Measurements from ENCODE around the gene GSDME.
"Not testable (repeated sequence)": the region's sequence is repeated elsewhere in the genome, so short reads cannot be mapped to it uniquely, and the experiment has no call there.

GSDME gene

DNA sequence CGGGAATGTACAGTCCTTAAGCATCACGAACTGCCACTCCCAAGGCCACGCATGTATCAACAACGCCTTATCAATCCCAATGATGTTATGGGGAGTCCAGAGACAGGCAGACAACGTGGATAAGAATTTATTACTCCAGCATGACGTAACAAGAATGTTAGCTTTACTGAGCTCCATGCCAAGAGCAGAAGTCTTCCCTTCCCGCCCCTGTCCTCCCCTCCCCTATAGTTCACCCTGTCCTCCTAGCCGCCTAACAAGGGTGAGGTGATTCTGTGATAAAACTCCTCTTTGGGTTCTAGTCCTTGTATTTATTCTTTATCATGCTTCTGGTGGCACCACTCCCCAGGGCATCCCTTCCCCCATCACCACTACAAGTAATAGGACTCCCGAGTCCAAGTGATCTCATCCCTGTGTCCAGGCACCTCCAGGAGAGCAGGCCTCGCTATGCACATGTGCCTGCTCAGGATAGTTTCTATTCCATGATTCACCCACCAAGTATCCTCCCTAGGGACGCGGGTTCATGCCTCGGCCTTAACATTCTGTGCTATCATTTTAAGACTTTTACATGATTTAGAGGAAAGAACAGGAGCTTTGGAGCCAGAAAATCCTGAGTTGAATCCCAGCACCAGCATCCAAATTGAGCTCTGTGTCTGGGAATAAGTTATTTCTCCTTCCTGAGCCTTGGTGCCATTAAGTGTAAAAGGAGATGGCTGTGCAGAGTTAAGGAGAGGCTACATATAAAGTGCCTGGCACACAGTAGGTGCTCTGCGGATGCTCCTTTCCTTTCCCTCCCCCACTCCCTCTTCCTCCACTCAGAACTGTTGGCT is 15.4 kb downstream of the GSDME start:
- no peak overlapping the region for H3K27ac ChIP-seq
- TF ChIP-seq, protein P1, sequence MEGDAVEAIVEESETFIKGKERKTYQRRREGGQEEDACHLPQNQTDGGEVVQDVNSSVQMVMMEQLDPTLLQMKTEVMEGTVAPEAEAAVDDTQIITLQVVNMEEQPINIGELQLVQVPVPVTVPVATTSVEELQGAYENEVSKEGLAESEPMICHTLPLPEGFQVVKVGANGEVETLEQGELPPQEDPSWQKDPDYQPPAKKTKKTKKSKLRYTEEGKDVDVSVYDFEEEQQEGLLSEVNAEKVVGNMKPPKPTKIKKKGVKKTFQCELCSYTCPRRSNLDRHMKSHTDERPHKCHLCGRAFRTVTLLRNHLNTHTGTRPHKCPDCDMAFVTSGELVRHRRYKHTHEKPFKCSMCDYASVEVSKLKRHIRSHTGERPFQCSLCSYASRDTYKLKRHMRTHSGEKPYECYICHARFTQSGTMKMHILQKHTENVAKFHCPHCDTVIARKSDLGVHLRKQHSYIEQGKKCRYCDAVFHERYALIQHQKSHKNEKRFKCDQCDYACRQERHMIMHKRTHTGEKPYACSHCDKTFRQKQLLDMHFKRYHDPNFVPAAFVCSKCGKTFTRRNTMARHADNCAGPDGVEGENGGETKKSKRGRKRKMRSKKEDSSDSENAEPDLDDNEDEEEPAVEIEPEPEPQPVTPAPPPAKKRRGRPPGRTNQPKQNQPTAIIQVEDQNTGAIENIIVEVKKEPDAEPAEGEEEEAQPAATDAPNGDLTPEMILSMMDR (IDR thresholded peaks at IDR 0.05) = no peak
- TF ChIP-seq ZFX (IDR thresholded peaks at IDR 0.05; ENCODE audit: borderline replicate concordance) = no peak

DNA sequence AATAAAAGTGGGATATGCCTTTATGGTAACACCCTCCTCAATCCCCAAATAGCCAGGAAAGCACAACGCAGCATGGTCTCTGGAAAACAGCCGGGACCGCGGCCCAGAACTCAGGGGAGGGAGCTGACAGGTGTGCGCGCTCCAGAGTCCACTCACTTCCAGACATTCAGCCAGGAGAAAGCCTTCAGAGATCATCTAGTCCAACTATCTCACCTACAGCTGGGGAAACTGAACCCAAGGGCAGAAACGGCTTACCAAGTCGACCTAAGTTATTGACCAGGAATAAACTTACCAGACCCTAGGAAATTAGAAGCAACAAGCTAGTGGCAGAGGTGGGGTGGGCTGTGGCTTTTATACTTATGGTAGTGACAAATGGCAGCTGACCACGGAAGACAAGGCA is 16.4 kb downstream of the GSDME start:
- no peak for TF ChIP-seq ZFX (IDR thresholded peaks at IDR 0.05; ENCODE audit: borderline replicate concordance)
- TF ChIP-seq, protein P1 (IDR thresholded peaks at IDR 0.05) = no peak
- no peak overlapping the region for H3K27ac ChIP-seq

DNA sequence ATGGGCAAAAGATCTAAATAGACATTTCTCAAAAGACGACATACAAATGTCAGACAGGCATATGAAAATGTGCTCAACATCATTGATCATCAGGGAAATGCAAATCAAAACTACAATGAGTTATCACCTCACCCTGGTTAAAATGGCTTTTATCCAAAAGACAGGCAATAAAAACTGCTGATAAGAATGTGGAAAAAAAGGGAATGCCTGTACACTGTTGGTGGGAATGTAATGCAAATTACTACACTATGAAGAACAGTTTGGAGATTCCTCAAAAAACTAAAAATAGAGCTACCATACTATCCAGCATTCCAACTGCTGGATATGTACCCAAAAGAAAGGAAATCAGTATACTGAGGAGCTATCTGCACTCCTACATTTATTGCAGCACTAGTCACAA is 18.0 kb downstream of the GSDME start:
- TF ChIP-seq ZFX (IDR thresholded peaks at IDR 0.05; ENCODE audit: borderline replicate concordance) = no peak
- no peak overlapping the region for H3K27ac ChIP-seq

DNA sequence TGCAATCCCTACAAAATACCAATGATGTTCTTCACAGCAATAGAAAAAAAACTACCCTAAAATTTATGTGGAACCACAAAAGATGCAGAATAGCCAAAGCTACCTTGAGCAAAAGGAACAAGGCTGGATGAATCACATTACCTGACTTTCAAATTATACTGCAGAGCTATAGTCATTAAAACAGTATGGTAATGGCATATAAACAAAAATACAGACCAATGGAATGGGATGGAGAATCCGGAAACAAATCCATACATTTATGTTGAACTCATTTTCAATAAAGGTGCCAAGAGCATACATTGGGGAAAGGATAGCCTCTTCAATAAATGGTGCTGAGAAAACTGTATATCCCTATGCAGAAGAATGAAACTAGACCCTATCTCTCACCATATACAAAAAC is 18.7 kb downstream of the GSDME start:
- H3K27ac ChIP-seq = no peak overlapping the region
- TF ChIP-seq, protein P1 (IDR thresholded peaks at IDR 0.05) = no peak
- TF ChIP-seq ZFX (IDR thresholded peaks at IDR 0.05; ENCODE audit: borderline replicate concordance) = no peak

DNA sequence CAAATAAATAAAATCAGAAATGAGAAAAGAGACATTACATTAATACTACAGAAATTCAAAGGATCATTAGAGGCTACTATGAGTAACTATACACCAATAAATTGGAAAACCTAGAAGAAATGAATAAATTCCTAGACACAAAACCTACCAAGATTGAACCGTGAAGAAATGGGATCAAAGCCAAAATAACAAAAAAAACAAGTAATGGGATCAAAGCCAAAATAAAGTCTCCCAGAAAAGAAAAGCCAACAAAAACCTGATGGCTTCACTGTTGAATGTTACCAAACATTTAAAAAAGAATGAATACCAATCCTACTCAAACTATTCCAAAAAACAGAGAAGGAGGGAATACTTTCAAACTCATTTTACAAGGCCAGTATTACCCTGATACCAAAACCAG is 20.0 kb downstream of the GSDME start:
- no peak overlapping the region for H3K27ac ChIP-seq
- TF ChIP-seq, protein P1 (IDR thresholded peaks at IDR 0.05) = no peak
- TF ChIP-seq ZFX (IDR thresholded peaks at IDR 0.05; ENCODE audit: borderline replicate concordance) = no peak

DNA sequence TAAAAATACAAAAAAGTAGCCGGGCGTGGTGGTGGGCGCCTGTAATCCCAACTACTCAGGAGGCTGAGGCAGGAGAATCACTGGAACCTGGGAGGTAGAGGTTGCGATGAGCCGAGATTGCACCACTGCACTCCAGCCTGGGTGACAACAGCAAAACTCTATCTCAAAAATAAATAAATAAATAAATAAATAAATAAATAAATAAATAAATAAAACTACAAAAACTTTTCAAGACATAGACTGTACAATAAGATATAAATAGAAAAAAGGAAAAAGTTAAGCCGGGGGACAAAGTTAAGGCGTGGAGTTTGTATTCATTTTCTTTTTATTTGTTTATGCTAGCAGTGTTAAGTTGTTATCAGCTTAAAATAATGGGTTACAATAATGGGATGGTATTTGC is 21.7 kb downstream of the GSDME start:
- not testable (repeated sequence) for H3K27ac ChIP-seq

DNA sequence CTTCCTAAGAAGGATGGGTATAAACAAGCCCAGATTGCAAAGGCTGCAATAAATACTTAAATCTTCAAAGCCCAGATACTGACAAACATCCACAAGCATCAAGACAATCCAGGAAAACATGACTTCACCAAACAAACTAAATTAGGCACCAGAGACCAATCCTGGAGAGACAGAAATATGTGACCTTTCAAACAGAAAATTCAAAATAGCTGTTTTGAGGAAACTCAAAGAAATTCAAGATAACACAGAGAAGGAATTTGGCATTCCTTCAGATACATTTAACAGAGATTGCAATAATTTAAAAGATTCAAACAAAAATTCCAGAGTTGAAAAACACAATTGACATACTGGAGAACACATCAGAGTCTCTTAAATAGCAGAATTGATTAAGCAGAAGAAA is 23.0 kb downstream of the GSDME start:
- TF ChIP-seq ZFX (IDR thresholded peaks at IDR 0.05; ENCODE audit: borderline replicate concordance) = no peak
- TF ChIP-seq, protein P1 (IDR thresholded peaks at IDR 0.05) = no peak
- no peak overlapping the region for H3K27ac ChIP-seq

DNA sequence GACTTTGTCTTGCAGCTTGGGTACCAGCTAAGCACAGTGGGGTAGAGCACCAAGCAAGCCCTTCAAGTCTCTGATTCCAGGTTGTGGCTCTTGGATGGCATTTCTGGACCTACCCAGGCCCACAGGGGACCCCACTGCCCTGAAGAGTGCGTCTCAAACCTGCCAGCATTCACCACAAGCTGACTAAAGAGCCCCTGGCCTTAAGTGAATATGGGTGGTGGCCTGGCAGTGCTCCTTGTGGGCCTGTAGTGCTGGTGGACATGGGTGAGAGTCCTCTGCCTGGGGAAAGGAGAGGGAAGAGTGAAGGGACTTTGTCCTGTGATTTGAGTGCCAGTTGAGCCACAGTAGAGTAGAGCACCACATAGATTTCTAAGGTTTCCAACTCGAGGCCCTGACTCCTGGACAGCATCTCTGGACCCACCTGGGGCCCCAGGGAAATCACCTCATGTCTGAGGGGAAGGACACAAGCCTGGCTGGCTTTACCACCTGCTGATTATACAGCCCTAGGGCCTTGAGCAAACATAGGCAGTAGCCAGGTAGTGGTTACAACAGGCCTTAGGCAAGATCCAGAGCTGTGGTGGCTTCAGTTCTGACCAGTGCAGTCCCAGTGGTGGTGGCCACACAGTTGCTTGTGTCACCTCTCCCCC is 23.7 kb downstream of the GSDME start:
- H3K27ac ChIP-seq = no peak overlapping the region
- TF ChIP-seq, protein P1 (IDR thresholded peaks at IDR 0.05) = no peak
